HG03378 (cell line): Measurements from ENCODE around the gene KLHL15.

Source experiments
- ATAC-seq: cut with Tn5 transposase; IDR thresholded peaks from one replicate; pipeline ENCODE4 v1.9.1; 2021; ENCODE audit warnings: mild to moderate bottlenecking, moderate library complexity; ENCODE audit not compliant: unreplicated experiment

The KLHL15 gene

GRCh38 chrX:23953908-23954269 lies 73.1 kb downstream of the KLHL15 start:
- no peak for ATAC-seq

GRCh38 chrX:23952984-23953907 lies 73.7 kb downstream of the KLHL15 start:
- ATAC-seq: peak; percentile 91

- ATAC-seq: no peak
Observed at GRCh38 chrX:23952391-23952790, 74.6 kb downstream of the KLHL15 start.

- ATAC-seq: no peak
Observed at GRCh38 chrX:23945206-23945605, 81.8 kb downstream of the KLHL15 start.

GRCh38 chrX:23944234-23944633 lies 82.8 kb downstream of the KLHL15 start:
- ATAC-seq: no peak

GRCh38 chrX:23939203-23939602 lies 87.8 kb downstream of the KLHL15 start:
- no peak for ATAC-seq

GRCh38 chrX:23938690-23939089 lies 88.3 kb downstream of the KLHL15 start:
- no peak for ATAC-seq

- no peak for ATAC-seq
Observed at GRCh38 chrX:23937100-23937499, 89.9 kb downstream of the KLHL15 start.

- ATAC-seq: no peak
Observed at GRCh38 chrX:23936180-23936579, 90.8 kb downstream of the KLHL15 start.

GRCh38 chrX:23935106-23935505 lies 91.9 kb downstream of the KLHL15 start:
- ATAC-seq: no peak
